ENCODE results near the gene MKI67. TPM values are rescaled to one million over a fixed set of nuclear protein-coding genes. Genes with fewer than 3 reads are reported as not detected.

The MKI67 gene
- total and polyA plus RNA-seq, 2 donors (not counting 3 experiments of a cell fraction or from before 2014, with no cell fraction given): 16.2 to 125 TPM

- no TSS peak for BruUV-seq (replicated peaks)
- H2AFZ ChIP-seq (ENCODE audit: low read depth, low read length): no peak overlapping the region
- H3K79me2 ChIP-seq (ENCODE audit: control insufficient read depth, insufficient read depth, low read length): no peaks in the 10 kb centered on the region
- no peak overlapping the region for H3K9ac ChIP-seq (replicated peaks; ENCODE audit: extremely low read depth, insufficient read depth, low read length)
- no peak for DNase-seq (ENCODE audit: low read depth, low spot score)
- TF ChIP-seq MYC (IDR thresholded peaks at IDR 0.05; ENCODE audit: low read depth, low read length): no peak
- no peak for TF ChIP-seq FOS (IDR thresholded peaks at IDR 0.05; ENCODE audit: borderline replicate concordance, insufficient read depth, low read length)
- no peak for TF ChIP-seq POLR2AphosphoS5 (IDR thresholded peaks at IDR 0.05; ENCODE audit: insufficient read depth, low read depth, low read length)
- no peak for TF ChIP-seq EZH2 (IDR thresholded peaks at IDR 0.05; ENCODE audit: borderline replicate concordance, low read depth, low read length, severe bottlenecking)
- TF ChIP-seq POLR2A (IDR thresholded peaks at IDR 0.05; ENCODE audit: low read depth, low read length): no peak
- TF ChIP-seq JUN (IDR thresholded peaks at IDR 0.05; ENCODE audit: borderline replicate concordance, insufficient read depth, insufficient read length, low read depth): no peak
- TF ChIP-seq, protein P1, sequence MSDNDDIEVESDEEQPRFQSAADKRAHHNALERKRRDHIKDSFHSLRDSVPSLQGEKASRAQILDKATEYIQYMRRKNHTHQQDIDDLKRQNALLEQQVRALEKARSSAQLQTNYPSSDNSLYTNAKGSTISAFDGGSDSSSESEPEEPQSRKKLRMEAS (IDR thresholded peaks at IDR 0.05; ENCODE audit: insufficient read depth, insufficient read length): no peak
- no peak for TF ChIP-seq GATA2 (IDR thresholded peaks at IDR 0.05; ENCODE audit: insufficient read depth, insufficient read length, low read depth, low read length)
- no peak for TF ChIP-seq CTCF (IDR thresholded peaks at IDR 0.05; ENCODE audit: extremely low read depth in 1 of 2, insufficient read depth in 1 of 2, low read depth in 1 of 2, low read length in 2 of 2)
- H3K9me1 ChIP-seq (replicated peaks; ENCODE audit: control insufficient read depth, extremely low read depth, insufficient read depth, low read length): no peaks in the 10 kb centered on the region
- dilution Hi-C loops (cut with MboI; ENCODE audit: extremely low pct_ligation_motif_present, low sequenced_read_pairs) (no loop called here), intact Hi-C loops (cut with micrococcal nuclease) (no loop called here)
- no peaks in the 10 kb centered on the region for H4K20me1 ChIP-seq (replicated peaks; ENCODE audit: control insufficient read depth, extremely low read depth, insufficient read depth, low read length)
- no peak for FAIRE-seq
- no peak overlapping the region for H3K4me2 ChIP-seq (ENCODE audit: insufficient read depth, low read length)
- no peak overlapping the region for H3K27ac ChIP-seq (ENCODE audit: insufficient read depth, low read depth, low read length)
- POLR2A ChIA-PET: no interaction called here
- no peaks in the 10 kb centered on the region for H3K36me3 ChIP-seq (ENCODE audit: control insufficient read depth in 2 of 2, extremely low read depth in 1 of 2, insufficient read depth in 2 of 2, low read length in 2 of 2)
- H3K4me1 ChIP-seq (ENCODE audit: control insufficient read depth, extremely low read depth, insufficient read depth, low read length): no peaks in the 10 kb centered on the region
- no peaks in the 10 kb centered on the region for H3K27me3 ChIP-seq (ENCODE audit: control insufficient read depth in 2 of 2, insufficient read depth in 2 of 2, low read length in 2 of 2)
- H3K4me3 ChIP-seq (replicated peaks in 1 of 3; ENCODE audit: insufficient read depth in 1 of 3, low read depth in 1 of 3, low read length in 3 of 3): no peak overlapping the region
- CTCF ChIA-PET: interaction anchor here (1.0 to 1.6 kb wide), 3 partner anchors 10 to 870 kb away, joined by 3 to 5 read pairs (median 4); no protein-coding TSS in a partner anchor
- no peaks in the 10 kb centered on the region for H3K9me3 ChIP-seq (replicated peaks; ENCODE audit: control insufficient read depth, insufficient read depth, low read length)
Measured at GRCh38 chr10:128174581-128175559, 48.6 kb upstream of the MKI67 start.
